AG04450 (cell line): ENCODE results near the gene CCDC12. TPM values are rescaled to one million over a fixed set of nuclear protein-coding genes. Genes with fewer than 3 reads are reported as not detected.

Experiments used
- CTCF ChIA-PET: fragments of 300-600, 350-600 bp; formaldehyde crosslinking; extraction: SDS; loops from one replicate; lab custom pipeline; 2022; ENCODE audit warnings: antibody characterized with exemption, inconsistent platforms; lab: Charles Lee
- POLR2A ChIA-PET: fragments of 350-600 bp; formaldehyde crosslinking; extraction: SDS; loops from one replicate; lab custom pipeline; 2021; ENCODE audit warnings: antibody characterized with exemption, inconsistent platforms; lab: Yijun Ruan, JAX
- DNase-seq: peaks from one replicate; pipeline ENCODE4 v3.0.0-alpha.2; 2011; ENCODE audit warnings: low read depth, low spot score
- H3K27ac ChIP-seq: one replicate; pipeline ENCODE4 v1.5.1; 2012; ENCODE audit warnings: low read depth, low read length, control low read depth
- H3K27me3 ChIP-seq: one replicate; pipeline ENCODE4 v1.6.0; 2012; ENCODE audit warnings: low read length; ENCODE audit not compliant: control insufficient read depth, insufficient read depth
- H3K4me3 ChIP-seq: 2 replicates; pipeline ENCODE4 v1.5.1; 2011; ENCODE audit warnings: mild to moderate bottlenecking, low read depth, low read length, control low read depth
- H3K9me3 ChIP-seq: 2 replicates; pipeline ENCODE4 v1.5.1; 2012; ENCODE audit warnings: low read length; ENCODE audit not compliant: control insufficient read depth, insufficient read depth
- CTCF ChIP-seq: IDR thresholded peaks from 2 replicates; pipeline ENCODE4 v1.5.1; 2011; ENCODE audit warnings: low read depth, low read length, control low read depth, inconsistent platforms
- polyA plus RNA-seq: library from polyadenylated mRNA; depleted of rRNA; stranded (reverse); fragments of >200 nt; gene quantifications from 2 replicates; pipeline ENCODE4 v1.2.3, GENCODE V29; 2011

The CCDC12 gene
- polyA plus RNA-seq, 1 experiment, result 18.3 TPM

GRCh38 chr3:46899151-46900006 is 77.2 kb downstream of the CCDC12 start:
- CTCF ChIA-PET, result no interaction called here
- Histone ChIP-seq H3K4me3 (no peak overlapping the region), H3K27ac (no peak overlapping the region), H3K27me3 (peaks cover 18% of the 10 kb centered on the region), H3K9me3 (no peaks in the 10 kb centered on the region; the same call in 1 of the 2 replicates)
- POLR2A ChIA-PET, result no interaction called here
- no peak for TF ChIP-seq CTCF
- no peak for DNase-seq

- no peak for TF ChIP-seq CTCF
- ChIA-PET CTCF (interaction anchor here (1.3 kb wide), 1 partner anchor 193 kb away, joined by 4 read pairs; no protein-coding TSS in a partner anchor), POLR2A (no interaction called here)
- Histone ChIP-seq H3K9me3 (no peaks in the 10 kb centered on the region; the same call in 1 of the 2 replicates), H3K27me3 (peaks cover 21% of the 10 kb centered on the region), H3K4me3 (no peak overlapping the region), H3K27ac (no peak overlapping the region)
- DNase-seq, result no peak
Observed at GRCh38 chr3:46898321-46899150, 78.0 kb downstream of the CCDC12 start.

- no peak for DNase-seq
- ChIA-PET POLR2A (no interaction called here), CTCF (interaction anchor here (1.3 kb wide), 1 partner anchor 192 kb away, joined by 4 read pairs; no protein-coding TSS in a partner anchor)
- peaks cover 28% of the 10 kb centered on the region for H3K27me3 ChIP-seq
- H3K4me3 ChIP-seq, result no peak overlapping the region
- no peaks in the 10 kb centered on the region; the same call in 1 of the 2 replicates for H3K9me3 ChIP-seq
- no peak for TF ChIP-seq CTCF
- H3K27ac ChIP-seq, result no peak overlapping the region
Observed at GRCh38 chr3:46897829-46898320, 78.7 kb downstream of the CCDC12 start.

DNA sequence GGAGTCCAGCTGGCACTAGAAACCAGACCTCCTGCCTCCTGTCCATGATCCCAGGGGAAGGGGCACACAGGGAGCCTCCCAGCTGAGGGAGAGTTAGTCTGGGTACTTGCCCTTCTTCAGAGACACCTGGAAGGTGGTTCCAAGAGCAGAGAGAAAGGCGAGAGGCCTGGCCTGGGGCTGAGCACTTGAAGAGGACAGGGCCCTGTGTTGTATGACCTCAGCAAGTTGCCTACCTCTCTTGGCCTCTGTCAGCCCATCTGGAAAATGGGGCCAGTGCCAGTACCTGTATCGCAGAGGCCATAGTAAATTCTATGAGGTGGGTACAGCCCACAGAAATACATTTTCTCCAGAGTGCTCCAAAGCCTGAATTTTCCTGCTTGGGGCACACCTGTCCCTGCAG is 79.5 kb downstream of the CCDC12 start:
- no peak for TF ChIP-seq CTCF
- Histone ChIP-seq H3K9me3 (no peaks in the 10 kb centered on the region; the same call in 1 of the 2 replicates), H3K27me3 (peaks cover 31% of the 10 kb centered on the region), H3K27ac (no peak overlapping the region), H3K4me3 (no peak overlapping the region)
- DNase-seq, result no peak
- ChIA-PET POLR2A (no interaction called here), CTCF (interaction anchor here (0.6 to 5.6 kb wide), 3 partner anchors 13 to 834 kb away, joined by 3 to 57 read pairs (median 11); no protein-coding TSS in a partner anchor)
